ENCODE measurements around the gene KRT222. TPM values are rescaled to one million over a fixed set of nuclear protein-coding genes. Genes with fewer than 3 reads are reported as not detected.

The KRT222 gene
- total RNA-seq, 2 experiments from 2014 or later = not detected

DNA sequence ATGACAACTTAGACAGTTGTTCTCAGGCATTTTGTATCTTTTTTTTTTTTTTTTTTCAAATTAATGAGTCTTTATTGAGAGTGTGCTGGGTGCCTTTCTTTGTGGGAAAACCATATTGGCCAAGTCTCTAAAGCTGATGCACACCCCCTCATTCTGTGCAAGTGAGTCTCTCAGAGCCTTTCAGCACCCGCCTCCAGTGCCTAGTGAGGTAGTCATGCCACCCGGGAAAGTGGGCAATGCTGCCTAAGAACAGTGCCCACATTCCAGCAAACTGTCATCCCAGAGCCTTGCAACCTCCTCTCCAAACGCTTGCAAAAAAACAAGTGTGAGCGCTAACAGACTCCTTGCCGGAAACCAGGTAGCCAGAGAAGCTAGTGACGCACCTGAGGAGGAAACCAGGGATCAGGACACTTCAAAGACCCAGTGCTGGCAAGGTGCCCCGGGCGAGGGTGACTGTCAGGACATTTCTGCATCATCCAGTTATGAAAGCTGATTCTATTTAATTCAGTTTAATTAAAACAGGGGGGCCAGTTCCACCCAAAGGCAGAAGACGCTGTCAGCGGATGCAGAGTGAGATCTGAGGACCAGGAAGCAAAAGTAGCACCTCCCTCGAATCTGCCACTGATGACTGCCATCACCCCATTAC lies 52.3 kb downstream of the KRT222 start:
- CTCF ChIA-PET (ENCODE audit: unreplicated experiment) = no interaction called here
- no peak for DNase-seq (ENCODE audit: low spot score)
- BruUV-seq (replicated peaks) = no TSS peak
- Histone ChIP-seq H3K9me3 (ENCODE audit: low read length) (no peaks in the 10 kb centered on the region), H2AFZ (ENCODE audit: low read length) (no peak overlapping the region), H3K4me1 (ENCODE audit: insufficient read depth, low read length, poor library complexity, severe bottlenecking) (peaks cover 19% of the 10 kb centered on the region), H4K20me1 (ENCODE audit: insufficient read depth, low read length) (no peaks in the 10 kb centered on the region), H3K79me2 (ENCODE audit: insufficient read depth, low read depth, low read length) (no peaks in the 10 kb centered on the region), H3K36me3 (ENCODE audit: insufficient read depth, low read length) (no peaks in the 10 kb centered on the region), H3K27ac (ENCODE audit: low read depth, low read length, poor library complexity, severe bottlenecking) (no peak overlapping the region), H3K4me3 (ENCODE audit: low read depth, low read length, poor library complexity, severe bottlenecking) (no peak overlapping the region), H3K9me2 (ENCODE audit: insufficient read depth, low read length) (no peaks in the 10 kb centered on the region), H3K4me2 (ENCODE audit: low read length) (no peak overlapping the region)
- TF ChIP-seq, protein P1, sequence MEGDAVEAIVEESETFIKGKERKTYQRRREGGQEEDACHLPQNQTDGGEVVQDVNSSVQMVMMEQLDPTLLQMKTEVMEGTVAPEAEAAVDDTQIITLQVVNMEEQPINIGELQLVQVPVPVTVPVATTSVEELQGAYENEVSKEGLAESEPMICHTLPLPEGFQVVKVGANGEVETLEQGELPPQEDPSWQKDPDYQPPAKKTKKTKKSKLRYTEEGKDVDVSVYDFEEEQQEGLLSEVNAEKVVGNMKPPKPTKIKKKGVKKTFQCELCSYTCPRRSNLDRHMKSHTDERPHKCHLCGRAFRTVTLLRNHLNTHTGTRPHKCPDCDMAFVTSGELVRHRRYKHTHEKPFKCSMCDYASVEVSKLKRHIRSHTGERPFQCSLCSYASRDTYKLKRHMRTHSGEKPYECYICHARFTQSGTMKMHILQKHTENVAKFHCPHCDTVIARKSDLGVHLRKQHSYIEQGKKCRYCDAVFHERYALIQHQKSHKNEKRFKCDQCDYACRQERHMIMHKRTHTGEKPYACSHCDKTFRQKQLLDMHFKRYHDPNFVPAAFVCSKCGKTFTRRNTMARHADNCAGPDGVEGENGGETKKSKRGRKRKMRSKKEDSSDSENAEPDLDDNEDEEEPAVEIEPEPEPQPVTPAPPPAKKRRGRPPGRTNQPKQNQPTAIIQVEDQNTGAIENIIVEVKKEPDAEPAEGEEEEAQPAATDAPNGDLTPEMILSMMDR (conservative IDR thresholded peaks at IDR 0.05; ENCODE audit: low read length) = no peak
- no peak for TF ChIP-seq EZH2phosphoT487 (IDR thresholded peaks at IDR 0.05; ENCODE audit: borderline replicate concordance, low read depth, low read length)
- intact Hi-C loops (cut with micrococcal nuclease; ENCODE audit: unreplicated experiment) = no loop called here
- POLR2A ChIA-PET = interaction anchor here (1.1 kb wide), 1 partner anchor 9 kb away, joined by 3 read pairs; no protein-coding TSS in a partner anchor

DNA sequence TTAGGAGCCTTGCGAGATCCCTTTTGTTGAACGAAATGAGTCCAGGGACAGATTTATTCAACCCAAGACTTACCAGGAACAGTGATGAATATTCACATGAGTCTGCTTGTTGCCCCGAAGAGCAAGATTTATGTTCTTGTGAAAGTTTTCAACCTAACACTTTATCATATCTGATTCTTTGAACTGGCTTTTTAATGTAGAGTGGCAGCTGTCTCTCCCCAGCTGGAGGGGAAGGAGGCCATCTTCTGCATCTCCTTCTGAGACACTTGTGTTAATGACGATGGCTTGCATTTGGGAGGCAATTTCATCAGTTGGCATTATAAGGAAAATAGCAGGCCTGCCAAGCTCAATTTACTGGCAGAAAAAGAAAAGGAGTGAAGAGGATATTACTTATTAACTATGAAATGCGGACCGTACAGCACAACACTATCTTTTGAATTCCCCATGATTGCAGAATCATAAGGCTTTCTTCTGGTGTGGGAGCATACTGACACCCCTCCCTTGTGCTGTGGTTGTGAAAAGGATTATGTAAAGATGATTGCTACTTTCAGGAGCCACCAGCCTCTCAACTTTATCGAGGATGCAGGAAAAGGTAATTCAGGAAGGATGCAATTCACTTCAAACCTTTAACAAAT lies 53.0 kb downstream of the KRT222 start:
- TF ChIP-seq, protein P1 (conservative IDR thresholded peaks at IDR 0.05; ENCODE audit: low read length) = no peak
- no peak for TF ChIP-seq EZH2phosphoT487 (IDR thresholded peaks at IDR 0.05; ENCODE audit: borderline replicate concordance, low read depth, low read length)
- Histone ChIP-seq H4K20me1 (ENCODE audit: insufficient read depth, low read length) (no peaks in the 10 kb centered on the region), H3K79me2 (ENCODE audit: insufficient read depth, low read depth, low read length) (no peaks in the 10 kb centered on the region), H2AFZ (ENCODE audit: low read length) (no peak overlapping the region), H3K4me1 (ENCODE audit: insufficient read depth, low read length, poor library complexity, severe bottlenecking) (peaks cover 19% of the 10 kb centered on the region), H3K4me3 (ENCODE audit: low read depth, low read length, poor library complexity, severe bottlenecking) (no peak overlapping the region), H3K9me3 (ENCODE audit: low read length) (no peaks in the 10 kb centered on the region), H3K27ac (ENCODE audit: low read depth, low read length, poor library complexity, severe bottlenecking) (no peak overlapping the region), H3K36me3 (ENCODE audit: insufficient read depth, low read length) (no peaks in the 10 kb centered on the region), H3K9me2 (ENCODE audit: insufficient read depth, low read length) (no peaks in the 10 kb centered on the region), H3K4me2 (ENCODE audit: low read length) (no peak overlapping the region)
- intact Hi-C loops (cut with micrococcal nuclease; ENCODE audit: unreplicated experiment) = no loop called here
- no TSS peak for BruUV-seq (replicated peaks)
- no peak for DNase-seq (ENCODE audit: low spot score)
- CTCF ChIA-PET (ENCODE audit: unreplicated experiment) = no interaction called here
- POLR2A ChIA-PET = interaction anchor here (0.6 kb wide), 1 partner anchor 147 kb away, joined by 4 read pairs; no protein-coding TSS in a partner anchor

DNA sequence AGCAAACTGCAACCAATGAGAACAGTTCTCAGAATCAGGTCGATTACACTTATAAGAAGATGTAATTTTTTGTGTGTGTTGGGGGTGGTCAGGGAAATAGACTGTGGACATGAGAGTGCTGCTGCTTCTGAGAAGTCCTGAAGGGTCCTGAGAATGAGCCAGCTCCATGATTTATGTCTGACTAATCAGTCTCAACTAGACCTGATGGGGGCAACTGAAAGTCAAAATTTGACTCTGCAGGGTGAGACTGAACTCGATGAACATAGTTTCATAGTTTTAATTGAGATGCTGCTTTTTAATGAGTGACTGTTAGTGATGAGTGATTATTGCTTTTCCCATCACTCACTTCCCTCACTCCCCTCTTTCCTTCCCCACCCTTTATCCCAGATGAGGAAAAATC lies 54.6 kb downstream of the KRT222 start:
- intact Hi-C loops (cut with micrococcal nuclease; ENCODE audit: unreplicated experiment) = no loop called here
- H3K9me3 ChIP-seq (ENCODE audit: low read length) = no peaks in the 10 kb centered on the region
- ChIA-PET POLR2A (interaction anchor here (0.6 kb wide), 1 partner anchor 48 kb away, joined by 3 read pairs; no protein-coding TSS in a partner anchor), CTCF (ENCODE audit: unreplicated experiment) (no interaction called here)
- no peaks in the 10 kb centered on the region for H3K79me2 ChIP-seq (ENCODE audit: insufficient read depth, low read depth, low read length)
- no peak overlapping the region for H3K4me3 ChIP-seq (ENCODE audit: low read depth, low read length, poor library complexity, severe bottlenecking)
- peaks cover 9% of the 10 kb centered on the region for H3K4me1 ChIP-seq (ENCODE audit: insufficient read depth, low read length, poor library complexity, severe bottlenecking)
- DNase-seq (ENCODE audit: low spot score) = no peak
- H4K20me1 ChIP-seq (ENCODE audit: insufficient read depth, low read length) = no peaks in the 10 kb centered on the region
- H3K27ac ChIP-seq (ENCODE audit: low read depth, low read length, poor library complexity, severe bottlenecking) = no peak overlapping the region
- TF ChIP-seq EZH2phosphoT487 (IDR thresholded peaks at IDR 0.05; ENCODE audit: borderline replicate concordance, low read depth, low read length) = no peak
- TF ChIP-seq, protein P1 (conservative IDR thresholded peaks at IDR 0.05; ENCODE audit: low read length) = no peak
- no peak overlapping the region for H3K4me2 ChIP-seq (ENCODE audit: low read length)
- no peaks in the 10 kb centered on the region for H3K9me2 ChIP-seq (ENCODE audit: insufficient read depth, low read length)
- no peak overlapping the region for H2AFZ ChIP-seq (ENCODE audit: low read length)
- no peaks in the 10 kb centered on the region for H3K36me3 ChIP-seq (ENCODE audit: insufficient read depth, low read length)
- no TSS peak for BruUV-seq (replicated peaks)
